Measurements from ENCODE around the gene SNHG17.
"Not testable (repeated sequence)": the region's sequence is repeated elsewhere in the genome, so short reads cannot be mapped to it uniquely, and the experiment has no call there.

The SNHG17 gene

DNA sequence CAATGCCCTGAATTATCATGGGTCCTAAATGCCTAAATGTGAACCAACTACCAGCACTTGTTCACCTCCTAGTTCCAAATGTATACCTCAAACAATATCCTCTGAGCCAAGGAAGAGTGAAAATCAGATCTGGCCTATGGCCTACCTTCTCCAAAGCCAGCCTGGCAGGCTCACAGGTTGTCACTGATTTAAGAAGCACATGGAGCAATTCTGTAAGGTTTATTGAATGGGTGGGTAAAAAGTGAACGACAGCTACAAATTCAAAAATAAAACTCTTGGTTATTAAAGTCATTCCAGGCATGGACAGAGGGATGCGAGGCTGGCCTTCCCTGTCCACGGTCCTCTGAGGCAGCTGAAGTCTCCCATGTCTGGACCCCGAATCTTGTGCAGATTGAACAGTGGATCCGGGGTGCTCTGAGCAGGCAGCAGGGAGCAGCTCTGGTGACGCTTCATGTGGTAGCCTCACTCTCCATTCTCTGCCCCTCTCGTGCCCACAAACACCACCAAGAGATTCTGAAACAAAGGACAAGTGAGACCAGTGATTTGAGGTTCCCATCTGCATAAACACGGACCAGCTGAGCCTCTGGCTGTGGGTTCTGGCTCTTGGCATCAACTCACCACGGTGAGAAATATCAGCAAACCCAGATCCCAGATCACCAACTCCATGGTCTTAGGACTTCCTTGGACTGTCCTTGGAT, 14.6 kb downstream of the SNHG17 start:
- DNase-seq (ENCODE audit: low spot score), result no peak
- no peak overlapping the region for H3K4me3 ChIP-seq
- no peak overlapping the region for H3K27ac ChIP-seq
- TF ChIP-seq, protein P1, sequence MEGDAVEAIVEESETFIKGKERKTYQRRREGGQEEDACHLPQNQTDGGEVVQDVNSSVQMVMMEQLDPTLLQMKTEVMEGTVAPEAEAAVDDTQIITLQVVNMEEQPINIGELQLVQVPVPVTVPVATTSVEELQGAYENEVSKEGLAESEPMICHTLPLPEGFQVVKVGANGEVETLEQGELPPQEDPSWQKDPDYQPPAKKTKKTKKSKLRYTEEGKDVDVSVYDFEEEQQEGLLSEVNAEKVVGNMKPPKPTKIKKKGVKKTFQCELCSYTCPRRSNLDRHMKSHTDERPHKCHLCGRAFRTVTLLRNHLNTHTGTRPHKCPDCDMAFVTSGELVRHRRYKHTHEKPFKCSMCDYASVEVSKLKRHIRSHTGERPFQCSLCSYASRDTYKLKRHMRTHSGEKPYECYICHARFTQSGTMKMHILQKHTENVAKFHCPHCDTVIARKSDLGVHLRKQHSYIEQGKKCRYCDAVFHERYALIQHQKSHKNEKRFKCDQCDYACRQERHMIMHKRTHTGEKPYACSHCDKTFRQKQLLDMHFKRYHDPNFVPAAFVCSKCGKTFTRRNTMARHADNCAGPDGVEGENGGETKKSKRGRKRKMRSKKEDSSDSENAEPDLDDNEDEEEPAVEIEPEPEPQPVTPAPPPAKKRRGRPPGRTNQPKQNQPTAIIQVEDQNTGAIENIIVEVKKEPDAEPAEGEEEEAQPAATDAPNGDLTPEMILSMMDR (IDR thresholded peaks at IDR 0.05), result no peak

DNA sequence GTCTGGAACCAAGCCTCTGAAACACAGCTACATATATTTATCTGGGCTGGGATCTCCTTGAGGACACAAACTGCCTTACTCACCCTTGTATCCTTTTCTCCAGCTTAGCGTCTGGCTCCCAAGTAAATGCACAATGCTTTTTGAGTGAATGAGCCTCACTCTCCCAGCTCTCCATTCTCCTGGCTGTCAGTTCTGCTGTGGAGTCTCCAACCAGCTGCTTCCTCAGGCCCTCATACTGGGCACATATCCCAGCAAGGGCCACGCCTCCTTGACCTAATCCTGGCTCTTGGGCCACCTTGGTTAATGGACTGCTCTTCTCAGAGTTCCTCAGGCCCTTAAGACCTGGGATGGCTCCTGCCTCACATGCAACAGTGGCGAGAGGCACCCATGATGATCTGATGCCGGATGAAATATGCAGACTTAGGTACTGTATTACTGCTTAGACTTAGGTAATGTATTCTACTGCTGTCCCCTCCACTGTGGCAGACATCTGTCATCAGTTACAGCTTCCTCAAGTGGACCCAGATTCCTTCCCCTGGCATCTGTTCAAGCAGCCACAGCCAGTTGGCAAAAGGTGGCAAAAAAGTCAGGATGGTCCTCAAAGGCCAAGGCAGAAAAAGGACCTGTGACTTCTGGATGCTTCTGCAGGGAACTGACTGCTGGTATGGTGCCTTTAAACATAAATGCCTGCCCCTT, 16.5 kb downstream of the SNHG17 start:
- no peak for DNase-seq (ENCODE audit: low spot score)
- TF ChIP-seq, protein P1 (IDR thresholded peaks at IDR 0.05), result no peak
- H3K4me3 ChIP-seq, result no peak overlapping the region
- no peak overlapping the region for H3K27ac ChIP-seq

DNA sequence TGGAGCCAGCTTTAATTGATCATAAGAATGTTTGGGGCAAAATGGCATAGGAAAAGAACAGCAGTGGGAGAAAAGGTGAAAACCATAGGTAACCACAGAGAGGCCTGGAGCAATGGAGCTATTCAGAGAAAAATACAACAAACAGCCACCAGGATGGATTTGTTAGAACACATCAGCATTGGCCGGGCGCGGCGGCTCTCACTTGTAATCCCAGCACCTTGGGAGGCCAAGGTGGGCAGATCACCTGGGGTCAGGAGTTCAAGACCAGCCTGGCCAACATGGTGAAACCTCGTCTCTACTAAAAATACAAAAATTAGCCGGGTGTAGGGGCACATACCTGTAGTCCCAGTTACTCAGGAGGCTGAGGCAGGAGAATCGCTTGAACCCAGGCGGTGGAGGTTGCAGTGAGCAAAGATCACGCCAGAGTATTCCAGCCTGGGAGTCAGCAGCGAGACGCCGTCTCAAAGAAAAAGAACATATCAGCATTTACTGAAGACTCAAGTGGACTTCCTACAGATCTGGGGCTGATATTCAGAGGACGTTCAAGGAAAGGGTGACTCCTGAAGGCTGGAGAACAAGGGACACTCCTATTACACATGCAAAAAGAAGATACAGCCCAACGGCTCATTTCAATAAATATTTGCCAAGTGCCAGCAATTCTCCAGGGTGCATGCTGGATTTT, 20.2 kb downstream of the SNHG17 start:
- peak; percentile 19 for DNase-seq (ENCODE audit: low spot score)
- Histone ChIP-seq H3K4me3 (no peak overlapping the region), H3K27ac (no peak overlapping the region)
- TF ChIP-seq, protein P1 (IDR thresholded peaks at IDR 0.05), result no peak

DNA sequence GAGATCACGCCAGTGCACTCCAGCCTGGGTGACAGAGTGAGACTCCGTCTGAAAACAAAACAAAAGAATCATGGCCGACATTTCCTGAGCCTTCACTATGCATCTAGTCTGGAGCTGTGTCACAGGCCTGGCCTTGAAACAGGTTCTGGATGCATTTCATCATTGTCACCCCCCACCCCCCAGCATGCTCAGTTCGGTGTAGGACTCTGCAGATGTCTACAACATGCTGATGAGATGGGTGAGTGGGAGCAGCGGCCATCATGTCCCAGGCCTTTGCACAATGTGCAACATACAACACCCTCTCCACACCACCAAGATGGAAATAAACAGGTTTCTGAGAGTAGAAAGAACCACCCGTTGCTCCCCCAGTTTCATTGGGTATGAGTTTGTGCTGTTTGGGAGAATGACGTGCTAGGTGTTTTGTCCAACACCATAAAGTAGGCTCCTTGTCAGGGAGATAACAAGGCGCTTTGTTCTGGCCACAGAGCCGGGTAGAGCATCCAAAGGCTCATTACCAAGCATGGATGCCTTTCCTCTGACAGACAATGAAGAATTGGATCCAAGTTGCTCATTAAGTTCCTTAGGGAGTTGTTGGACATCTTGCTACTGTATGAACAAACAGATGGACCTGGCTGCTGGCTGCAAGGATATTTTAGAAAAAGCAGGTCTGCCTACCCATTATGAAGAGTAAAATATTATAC, 22.1 kb downstream of the SNHG17 start:
- H3K4me3 ChIP-seq, result no peak overlapping the region
- TF ChIP-seq, protein P1 (IDR thresholded peaks at IDR 0.05), result no peak
- H3K27ac ChIP-seq, result no peak overlapping the region
- DNase-seq (ENCODE audit: low spot score), result peak; percentile 21

DNA sequence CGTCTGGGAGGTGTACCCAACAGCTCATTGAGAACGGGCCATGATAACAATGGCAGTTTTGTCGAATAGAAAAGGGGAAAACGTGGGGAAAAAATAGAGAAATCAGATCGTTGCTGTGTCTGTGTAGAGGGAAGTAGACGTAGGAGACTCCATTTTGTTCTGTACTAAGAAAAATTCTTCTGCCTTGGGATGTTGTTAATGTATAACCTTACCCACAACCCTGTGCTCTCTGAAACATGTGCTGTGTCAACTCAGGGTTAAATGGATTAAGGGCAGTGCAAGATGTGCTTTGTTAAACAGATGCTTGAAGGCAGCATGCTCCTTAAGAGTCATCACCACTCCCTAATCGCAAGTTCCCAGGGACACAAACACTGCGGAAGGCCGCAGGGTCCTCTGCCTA, 27.3 kb downstream of the SNHG17 start:
- not testable (repeated sequence) for DNase-seq (ENCODE audit: low spot score); H3K27ac ChIP-seq; H3K4me3 ChIP-seq

DNA sequence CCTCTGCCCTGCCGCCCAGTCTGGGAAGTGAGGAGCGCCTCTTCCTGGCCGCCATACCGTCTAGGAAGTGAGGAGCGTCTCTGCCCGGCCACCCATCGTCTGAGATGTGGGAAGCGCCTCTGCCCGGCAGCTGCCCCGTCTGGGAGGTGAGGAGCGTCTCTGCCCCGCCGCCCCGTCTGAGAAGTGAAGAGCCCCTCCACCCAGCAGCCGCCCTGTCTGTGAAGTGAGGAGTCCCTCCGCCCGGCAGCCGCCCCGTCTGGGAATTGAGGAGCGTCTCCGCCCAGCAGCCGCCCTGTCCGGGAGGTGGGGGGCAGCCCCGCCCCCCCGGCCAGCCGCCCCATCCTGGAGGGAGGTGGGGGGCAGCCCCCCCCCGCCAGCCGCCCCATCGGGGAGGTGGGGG, 27.8 kb downstream of the SNHG17 start:
- no peak overlapping the region for H3K4me3 ChIP-seq
- H3K27ac ChIP-seq, result no peak overlapping the region
- peak; percentile 56 for DNase-seq (ENCODE audit: low spot score)
- TF ChIP-seq, protein P1 (IDR thresholded peaks at IDR 0.05), result no peak

DNA sequence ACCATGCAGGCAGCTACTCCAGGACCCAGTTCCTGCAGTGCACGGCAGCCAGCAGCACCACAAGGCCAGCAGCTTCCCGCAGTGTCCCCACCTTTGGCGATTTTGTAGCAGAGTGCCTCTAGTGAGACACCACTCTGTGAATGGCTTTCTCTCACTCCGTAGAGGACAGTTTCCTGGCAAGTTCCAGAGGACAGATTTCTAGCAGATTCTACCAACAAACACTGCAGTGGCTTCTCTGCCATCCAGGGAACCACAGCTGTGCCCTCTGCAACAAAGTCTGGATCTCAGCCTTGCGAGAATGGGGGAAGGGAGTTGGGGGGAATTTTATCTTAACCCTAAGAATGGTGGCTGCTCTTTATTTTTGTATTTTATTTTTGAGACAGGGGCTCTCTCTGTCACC, 28.7 kb downstream of the SNHG17 start:
- peak; percentile 43 for DNase-seq (ENCODE audit: low spot score)
- H3K27ac ChIP-seq, result no peak overlapping the region
- TF ChIP-seq, protein P1 (IDR thresholded peaks at IDR 0.05), result no peak

More for the DNA sequence above, 28.7 kb downstream of the SNHG17 start:
- H3K4me3 ChIP-seq, result no peak overlapping the region
